Effector CD4-positive, alpha-beta T cell (primary cell): Measurements from ENCODE around the gene DNAH7.
"Not testable (repeated sequence)": the region's sequence is repeated elsewhere in the genome, so short reads cannot be mapped to it uniquely, and the experiment has no call there.

Experiments
- DNase-seq: peaks from one replicate; pipeline ENCODE4 v3.0.0-alpha.2; 2020
- total RNA-seq: gene quantifications from one replicate; lab custom pipeline; 2026; lab: John Stamatoyannopoulos, UW

The DNAH7 gene
- total RNA-seq = 0.56 reads per million

DNA sequence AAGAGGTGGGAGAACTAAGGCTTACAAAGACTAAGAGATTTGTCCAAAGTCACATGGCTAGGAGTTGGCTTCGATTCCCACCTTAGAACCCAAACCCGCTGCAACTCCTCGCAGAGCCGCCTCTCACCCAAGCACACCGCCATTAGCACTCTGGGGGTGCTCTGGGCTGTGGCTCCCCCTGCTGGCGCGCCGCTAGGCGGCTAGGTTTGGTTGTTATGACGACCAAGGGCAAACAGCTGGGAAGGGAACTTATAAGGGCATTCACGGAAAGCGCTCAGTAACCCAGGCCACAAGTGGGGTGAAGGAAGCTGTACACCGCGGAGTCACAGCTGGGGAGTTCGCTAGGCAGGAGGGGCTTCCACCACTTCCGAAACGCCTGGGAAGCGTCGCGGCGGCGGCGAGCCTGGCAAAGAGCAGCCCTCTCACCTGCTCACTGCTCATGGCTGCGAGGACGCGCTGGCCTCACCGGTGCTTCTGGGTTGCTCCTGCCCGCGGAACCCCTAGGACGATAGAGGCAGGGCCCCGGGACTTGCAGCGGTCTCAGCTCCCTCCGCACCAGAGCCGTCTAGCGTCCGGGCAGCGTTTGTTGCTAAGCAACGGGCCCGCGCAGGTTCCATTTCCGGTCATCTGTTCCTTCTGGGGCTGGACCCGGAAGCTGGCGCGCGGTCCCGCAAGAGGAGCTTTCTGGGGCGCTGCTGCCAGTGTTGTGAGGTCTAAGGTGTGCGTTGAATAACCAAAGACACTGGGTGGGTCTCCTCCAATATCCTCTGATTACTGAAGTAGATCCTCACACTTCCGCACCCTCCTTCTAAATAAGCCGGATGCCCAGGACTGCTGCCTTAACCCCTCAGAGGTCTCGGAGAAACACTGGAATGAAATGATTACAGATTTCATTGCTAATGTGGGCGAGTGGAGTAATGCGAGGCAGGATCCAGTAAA lies at the start of gene DNAH7:
TSS of gene DNAH7 (minus strand) at position 567 of the 939 bp plus-strand sequence. CDS start at position 441, 126 bp downstream.
- DNase-seq = peak; percentile 84

DNA sequence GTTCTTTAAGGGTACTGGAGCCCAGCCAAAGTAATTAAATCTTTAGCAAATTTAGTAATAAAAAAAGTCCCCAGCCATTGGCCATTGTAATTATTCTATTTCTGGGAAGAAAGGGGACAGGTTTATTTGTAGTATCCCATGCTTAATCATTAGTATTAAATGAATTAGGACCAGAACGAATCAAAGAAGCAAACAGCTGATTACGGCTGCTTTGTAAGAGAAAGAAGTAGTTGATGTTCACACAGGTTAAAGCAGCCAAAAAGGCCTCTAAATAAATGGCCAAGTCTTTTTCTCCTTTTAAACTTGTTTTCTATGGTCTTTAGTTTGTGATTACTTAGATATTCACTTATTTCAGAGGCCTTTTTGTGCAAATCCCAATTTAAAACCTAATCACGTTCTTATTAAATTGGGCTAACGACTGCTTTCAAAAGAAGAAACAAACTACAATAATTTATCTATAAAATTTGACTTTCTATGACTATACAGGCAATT lies 48.6 kb upstream of the DNAH7 start:
- DNase-seq = no peak

DNA sequence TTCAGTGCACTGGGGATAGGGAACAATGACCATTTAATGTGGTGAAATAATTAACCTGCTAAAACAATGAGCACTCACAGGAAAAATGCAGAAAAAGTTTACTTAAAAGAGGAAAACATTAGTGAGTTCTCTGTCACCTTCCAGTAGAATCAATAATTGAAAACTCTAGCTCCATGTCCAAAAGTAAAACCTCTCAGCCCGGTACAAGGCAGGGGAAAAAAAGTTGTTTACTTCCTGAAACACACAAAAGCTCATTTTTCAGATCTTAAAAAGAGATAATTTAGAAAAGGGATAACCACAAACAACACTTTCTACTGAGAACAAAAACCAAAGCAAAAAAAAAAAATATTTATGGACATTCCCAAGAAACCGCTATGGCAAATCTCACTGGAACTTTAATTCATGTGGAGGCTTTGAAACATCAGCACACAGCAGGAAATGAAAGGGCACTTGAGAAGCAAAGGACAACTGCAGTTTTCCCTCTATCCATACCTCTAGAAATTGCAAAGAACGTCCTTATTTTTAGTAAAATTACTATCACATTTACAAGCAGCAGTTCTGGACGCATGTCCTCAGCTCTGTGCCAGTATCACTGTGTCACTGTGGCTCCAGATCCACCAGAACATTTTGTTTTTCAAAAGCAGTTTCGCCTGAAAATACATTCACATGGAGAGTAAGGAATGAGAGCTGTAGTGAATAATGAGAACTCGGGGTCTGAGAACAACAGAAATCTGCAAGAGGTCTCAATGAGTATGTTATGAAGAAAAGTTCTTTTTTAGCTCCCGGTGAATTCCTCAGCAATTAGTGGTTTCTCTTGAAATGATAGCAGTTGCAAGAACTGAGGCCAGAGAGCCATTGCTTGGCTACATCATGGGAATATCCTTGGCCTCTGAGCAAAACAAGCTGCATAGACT lies 44.7 kb upstream of the DNAH7 start:
- DNase-seq = no peak

DNA sequence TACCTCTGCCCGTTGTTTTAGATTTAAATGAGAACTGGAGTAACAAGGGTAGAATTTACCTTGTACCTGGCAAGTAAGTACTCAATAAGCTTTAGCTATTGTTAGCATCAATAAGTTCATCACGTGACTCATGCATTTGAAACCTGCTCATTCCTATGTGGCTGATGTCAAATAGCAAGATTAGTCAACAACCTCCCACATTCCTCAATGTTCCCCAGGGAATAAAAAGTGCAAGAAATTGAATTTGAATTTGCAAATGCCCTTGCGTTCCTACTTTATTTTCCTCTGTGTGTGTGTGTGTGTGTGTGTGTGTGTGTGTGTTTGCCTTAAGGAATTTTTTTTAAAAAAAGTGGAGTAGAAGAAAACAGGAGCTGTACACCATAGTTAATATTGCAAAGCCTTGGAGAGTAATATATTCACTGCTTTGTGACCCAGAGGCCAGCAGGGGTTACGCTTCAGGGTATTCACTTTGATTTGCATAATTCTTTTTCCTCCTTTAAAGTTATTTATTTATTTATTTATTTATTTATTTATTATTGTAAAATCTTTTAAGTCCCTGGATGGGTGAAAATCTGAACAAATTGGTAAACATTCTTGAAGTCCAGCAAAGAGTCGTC lies 43.9 kb upstream of the DNAH7 start:
- no peak for DNase-seq

DNA sequence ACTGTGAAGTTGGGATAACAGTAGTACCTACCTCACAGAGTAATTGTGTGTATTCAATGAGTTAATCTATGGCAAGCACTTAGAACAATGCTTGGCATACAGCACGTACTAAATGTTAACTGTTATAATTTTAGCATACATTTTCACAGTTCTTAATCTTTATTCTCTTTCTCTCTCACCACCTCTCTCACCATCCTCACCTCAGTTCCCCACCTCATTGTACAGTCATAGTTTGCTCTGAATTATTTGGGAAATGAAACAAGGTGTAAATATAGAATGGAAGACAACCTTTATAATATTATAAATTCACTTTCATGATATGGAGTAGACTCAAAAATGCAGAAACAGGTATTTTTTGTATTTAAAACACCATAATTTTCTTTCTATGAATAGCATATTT lies 40.0 kb upstream of the DNAH7 start:
- no peak for DNase-seq

DNA sequence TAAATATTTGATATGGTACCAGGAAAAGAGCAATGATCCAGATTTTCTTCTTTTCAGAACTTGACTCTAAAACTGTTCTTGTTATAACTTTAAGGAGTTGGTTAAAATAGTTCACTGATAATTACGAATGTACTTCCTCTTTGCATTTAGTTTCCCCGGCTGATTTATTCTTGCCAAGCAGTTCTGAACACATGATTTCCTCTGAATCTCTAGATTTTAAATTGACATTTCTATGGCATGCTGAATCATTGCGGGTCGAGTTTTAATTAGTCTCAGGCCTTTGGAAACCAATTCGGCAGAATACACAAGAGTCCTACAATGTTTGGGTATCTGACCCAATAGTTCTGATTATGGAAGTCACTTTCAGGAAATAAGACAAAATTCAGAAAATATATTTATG lies 37.3 kb upstream of the DNAH7 start:
- no peak for DNase-seq

DNA sequence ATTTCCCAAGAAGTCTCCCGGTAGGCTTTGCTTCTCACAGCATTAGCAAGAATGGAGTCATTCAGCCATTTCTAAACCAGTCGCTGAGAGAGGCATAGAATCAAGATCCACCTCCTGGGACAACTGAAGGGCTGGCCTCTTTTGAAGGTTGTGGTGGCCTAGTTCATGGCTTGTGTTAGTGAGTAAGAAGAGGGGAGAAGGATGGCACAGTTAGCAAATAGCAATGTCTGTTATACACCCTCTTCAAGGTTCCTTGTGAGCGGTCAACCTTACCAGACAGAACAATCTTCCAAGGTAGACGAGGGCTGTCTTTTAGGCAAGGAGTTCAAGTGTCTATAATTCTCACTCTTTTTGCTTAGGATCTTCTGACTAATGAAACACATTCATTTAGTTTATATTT lies 35.4 kb upstream of the DNAH7 start:
- no peak for DNase-seq

DNA sequence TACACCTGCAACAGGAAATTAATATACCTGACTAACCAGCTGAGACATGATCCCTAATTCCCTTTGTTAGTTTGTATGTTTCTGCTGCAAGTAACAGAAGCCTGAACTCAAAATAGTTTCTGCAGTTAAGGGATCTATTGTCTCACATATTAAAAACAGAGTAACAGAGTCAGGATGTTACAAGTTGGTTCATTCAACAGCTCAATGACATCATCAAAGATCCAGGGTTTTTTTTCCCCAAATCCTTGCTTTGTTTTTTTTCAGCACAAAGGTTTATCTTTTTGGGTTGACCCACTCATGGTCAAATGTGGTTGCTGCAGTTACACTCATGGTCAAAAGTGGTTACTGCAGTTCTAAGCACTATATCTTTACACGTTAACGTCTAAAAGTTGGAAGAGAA lies 35.0 kb upstream of the DNAH7 start:
- no peak for DNase-seq

DNA sequence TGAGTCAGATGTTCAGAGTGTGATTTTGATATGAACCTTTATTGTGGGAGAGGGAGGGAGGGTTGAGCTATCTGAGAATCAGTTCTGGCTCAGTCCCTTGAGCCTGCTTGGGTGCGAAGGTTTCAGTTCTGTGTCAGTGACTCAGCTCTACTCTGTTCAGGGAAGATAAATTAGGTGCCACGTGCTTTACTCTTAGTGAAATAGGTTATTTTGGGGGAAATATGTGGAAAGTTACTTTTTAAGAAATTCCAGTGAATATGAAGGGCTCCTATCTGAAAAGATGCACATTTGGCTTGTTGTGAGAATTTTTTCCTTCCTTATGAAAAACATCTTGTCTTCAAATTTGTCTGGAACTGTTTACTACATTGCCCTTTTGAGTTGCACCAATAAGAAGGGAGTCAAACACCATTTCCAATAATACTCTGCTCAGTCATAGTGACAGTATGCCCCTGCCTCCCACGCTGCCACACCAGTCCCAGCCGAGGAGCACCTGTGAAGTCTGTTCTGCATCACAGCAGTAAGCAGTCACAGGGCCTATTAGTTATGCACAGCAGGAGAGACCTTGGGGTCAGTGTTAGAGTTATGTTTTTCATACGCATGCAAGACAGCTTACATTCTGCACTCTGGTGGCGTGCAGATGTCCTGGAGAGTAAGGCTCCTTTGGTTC lies 32.8 kb upstream of the DNAH7 start:
- no peak for DNase-seq

DNA sequence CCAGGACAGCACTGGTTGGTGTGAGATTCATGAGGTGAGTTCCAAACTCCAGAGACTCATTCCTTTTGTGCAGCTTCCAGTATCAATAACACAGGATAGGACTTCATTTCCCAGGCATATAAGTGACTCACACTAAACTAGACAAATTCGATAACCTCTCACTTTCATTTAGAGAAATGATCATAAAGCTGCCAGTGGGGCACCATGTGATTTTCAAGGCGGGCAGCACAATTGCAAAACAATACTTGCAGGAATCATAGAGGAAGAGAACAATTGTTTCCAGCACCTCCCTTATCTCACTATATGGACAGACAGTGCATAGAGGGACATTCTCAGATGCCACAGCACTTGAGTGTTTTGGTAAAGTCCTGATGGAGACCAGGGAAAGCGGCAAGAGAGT lies 31.3 kb upstream of the DNAH7 start:
- no peak for DNase-seq

DNA sequence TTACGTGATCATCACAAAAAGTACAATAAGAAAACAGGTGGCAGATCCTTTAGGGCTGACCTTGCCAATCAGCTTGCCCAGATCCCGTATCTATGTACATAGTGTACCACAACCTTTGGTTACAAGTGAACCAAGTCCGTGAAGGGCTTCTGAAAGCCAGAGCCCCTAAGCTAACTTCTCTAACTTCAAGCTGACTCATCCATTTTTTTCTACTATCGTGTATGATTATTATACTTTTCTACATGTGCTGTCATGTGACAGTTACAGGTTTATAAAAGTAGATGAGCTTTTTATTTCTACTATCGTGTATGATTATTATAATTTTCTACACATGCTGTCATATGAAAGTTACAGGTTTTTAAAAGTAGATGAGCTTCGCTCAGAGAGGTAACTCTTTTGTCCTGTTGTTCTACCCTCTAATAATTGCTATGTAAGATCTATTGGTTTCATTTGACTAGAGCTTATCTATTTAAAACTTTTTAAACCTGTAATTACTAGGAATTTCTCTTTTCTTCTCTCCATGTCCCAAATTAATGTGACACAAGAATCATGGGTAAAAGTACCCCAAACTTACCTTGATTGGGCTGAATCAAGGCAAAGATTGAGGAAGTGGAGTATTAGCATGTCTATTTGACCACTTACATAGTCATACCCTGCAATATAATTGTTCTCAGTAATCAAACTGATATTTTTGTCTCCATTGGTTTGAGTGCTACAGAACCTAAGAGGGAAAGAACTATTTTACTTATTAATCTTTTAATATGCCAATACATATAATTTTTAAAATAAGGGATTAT lies 29.4 kb upstream of the DNAH7 start:
- no peak for DNase-seq

DNA sequence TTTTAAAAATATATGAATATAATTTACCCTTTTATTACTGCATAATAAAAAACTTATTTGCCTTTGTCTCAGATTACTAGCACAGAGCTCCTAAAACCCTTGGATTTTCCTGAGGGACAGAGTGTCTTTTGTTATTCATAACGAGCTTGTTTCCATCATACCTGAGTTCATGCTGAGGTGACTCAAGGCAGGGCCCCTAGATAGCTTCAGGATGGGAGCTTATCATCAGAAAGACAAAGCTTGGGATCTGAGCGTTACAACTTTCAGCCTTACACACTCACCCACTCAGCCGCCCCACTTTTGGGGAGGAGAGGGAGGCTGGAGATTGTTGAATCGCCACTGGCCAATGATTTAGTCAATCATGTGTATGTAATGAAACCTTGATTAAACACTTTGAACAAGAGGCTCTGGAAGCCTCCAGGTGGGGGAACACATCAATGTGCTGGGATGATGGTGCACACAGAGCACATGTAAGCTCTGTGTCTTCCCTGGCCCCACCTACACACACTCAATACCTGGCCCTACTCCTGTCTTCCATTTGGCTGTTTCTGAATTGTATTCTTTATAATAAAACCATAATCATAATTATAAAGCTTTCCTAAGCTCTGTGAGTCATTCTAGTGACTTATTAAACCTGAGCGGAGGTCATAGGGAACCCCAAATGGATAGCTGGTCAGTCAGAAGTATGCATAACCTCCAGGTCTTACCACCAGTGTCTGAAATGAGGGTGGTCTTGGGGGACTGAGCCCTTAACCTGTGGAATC lies 28.5 kb upstream of the DNAH7 start:
- DNase-seq = no peak

DNA sequence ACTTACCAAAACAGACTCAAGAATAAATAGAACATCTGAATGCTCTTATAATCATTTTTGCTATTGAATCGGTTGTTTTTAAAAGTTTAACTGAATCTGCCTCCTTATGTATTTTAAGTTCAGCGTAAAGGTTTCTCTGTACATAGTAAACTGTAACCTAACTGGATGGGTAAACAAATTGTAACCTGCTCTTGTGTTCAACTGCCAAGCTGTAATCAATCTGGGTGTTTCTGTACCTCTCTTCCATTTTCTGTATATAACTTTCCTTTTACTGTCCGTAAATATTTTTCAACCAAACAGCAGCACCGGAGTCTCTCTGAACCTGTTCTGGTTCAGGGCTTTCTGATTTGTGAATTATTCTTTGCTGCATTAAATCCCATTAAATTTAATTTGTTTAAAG lies 27.6 kb upstream of the DNAH7 start:
- DNase-seq = no peak

DNA sequence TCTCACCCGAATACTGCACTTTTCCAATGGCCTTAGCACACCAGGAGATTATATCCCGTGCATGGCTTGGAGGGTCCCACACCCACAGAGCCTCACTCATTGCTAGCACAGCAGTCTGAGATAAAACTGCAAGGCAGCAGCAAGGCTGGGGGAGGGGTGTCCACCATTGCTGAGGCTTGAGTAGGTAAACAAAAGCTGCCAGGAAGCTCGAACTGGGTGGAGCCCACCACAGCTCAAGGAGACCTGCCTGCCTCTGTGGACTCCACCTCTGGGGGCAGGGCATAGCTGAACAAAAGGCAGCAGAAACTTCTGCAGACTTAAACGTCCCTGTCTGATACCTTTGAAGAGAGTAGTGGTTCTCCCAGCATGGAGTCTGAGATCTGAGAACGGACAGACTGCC lies 20.8 kb upstream of the DNAH7 start:
- not testable (repeated sequence) for DNase-seq

DNA sequence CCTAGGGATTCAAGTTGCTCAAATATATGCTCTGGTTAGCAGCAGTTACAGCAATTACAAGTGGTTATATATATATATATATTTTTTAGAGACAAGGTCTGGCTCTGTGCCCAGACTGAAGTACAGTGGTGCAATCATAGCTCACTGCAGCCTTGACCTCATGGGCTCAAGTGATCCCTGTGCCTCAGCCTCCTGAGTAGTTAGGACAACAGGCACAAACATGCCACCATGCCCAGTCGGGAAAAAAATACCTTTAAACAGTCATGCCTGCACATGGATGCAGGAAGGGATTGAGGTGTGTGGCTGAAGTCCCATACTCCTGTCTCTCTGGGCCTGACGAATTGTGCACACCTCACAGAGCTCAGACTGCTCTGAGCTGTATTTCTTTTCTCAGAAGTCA lies 19.6 kb upstream of the DNAH7 start:
- no peak for DNase-seq

DNA sequence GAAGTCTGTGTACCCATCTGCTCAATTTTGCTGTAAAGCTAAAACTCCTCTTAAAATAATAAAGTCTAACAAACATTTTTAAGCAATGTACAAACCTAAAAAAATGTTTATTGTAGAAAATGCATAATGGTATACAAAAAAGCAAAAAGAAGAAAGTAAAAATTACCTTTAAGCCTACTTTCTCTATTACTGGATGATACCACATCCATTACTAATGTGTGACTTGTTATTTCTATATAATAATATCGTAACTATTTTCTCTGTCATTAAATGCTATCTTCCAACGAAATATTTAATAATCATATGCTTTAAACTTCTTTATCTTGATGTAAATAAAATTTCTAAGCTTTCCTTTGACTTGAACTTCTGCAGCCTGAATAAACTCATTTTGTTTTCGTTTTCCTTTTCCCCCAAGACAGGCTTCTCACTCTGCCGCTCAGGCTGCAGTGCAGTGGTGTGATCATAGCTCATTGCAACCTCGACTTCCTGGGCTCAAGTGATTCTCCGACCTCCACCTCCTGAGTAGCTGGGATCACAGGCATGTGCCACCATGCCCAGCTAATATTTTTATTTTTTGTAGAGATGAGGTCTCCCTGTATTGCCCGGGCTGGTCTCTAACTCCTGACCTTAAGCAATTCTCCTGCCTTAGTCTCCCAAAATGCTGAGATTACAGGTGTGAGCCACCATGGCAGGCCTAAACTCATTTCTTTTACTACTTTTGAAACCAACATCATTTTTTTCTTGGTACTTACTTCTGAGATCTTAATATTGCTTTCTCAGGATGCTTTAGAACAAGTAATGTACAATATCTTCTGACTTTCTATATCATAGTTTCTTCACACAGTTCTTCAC lies 18.1 kb upstream of the DNAH7 start:
- DNase-seq = no peak

DNA sequence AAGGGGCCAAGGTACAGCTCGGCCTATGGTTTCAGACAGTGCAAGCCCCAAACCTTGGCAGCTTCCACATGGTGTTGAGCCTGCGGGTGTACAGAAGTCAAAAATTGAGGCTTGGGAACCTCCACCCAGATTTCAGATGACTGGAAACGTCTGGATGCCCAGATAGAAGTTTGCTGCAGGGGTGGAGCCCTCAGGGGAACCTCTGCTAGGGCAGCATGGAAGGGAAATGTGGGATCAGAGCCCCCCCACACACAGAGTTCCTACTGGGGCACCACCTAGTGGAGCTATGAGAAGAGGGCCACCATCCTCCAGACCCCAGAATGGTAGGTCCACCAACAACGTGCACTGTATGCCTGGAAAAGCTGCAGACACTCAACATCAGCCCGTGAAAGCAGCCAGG lies 15.0 kb upstream of the DNAH7 start:
- no peak for DNase-seq

DNA sequence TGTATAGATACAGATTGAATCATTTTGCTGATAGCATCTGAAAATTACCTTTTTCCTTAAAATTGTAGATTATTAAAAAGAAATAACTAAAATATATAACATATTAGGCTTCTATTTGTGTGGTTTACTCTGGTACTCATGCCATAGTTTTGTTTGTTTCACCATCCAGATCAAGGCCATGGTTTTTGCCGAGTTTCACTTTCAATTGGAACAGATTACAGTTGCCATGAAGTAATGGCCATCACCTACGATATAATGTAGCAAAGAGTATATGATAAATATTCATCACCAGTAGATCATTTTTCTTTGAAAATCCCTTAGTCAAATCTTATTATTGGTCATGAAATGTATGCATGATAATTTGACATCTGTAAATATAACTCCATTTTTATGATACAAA lies 11.9 kb upstream of the DNAH7 start:
- DNase-seq = no peak

DNA sequence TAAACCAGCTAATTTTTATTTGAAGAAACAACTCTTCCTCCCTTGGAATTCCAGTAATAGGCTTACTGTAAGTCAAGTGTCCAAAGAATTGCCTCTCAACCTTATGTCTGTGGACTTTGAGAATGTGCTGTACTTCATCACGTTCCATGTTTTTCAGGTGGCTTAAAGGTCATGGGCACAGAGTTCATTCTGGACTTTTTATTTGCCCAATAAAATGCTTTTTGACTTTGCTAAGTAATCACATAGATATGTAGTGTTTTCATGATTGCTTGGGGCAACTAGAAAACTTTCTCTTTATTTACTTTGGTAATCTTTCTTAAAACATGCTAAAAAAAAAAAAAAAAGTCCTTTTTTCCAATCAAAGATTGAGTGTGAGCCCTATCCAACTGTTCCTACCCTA lies 10.4 kb upstream of the DNAH7 start:
- DNase-seq = no peak

DNA sequence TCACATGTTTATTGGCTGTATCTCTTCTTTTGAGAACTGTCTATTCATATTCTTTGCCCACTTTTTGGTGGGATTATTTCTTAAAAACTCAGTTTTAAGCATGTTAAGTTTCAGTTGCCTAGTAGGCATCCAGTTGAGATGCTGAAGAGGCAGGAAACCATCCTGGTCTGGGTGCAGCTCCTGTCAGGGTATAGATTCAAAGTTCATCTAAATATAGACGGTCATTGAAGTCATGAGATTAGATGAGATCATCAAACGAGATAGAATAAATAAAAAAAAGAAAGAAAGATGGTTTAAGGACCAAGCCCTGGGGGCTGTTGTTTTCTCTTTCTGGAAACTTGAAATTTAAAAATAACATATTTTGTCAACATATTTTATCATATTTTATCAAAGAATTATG lies 9.2 kb upstream of the DNAH7 start:
- no peak for DNase-seq
